Thoracic aorta (tissue), 2 donors: ENCODE measurements around the gene DYSF. TPM values are rescaled to one million over a fixed set of nuclear protein-coding genes. Genes with fewer than 3 reads are reported as not detected.

ENCODE experiments used
- ATAC-seq: fragments of 150-250 bp; one replicate; pipeline ENCODE4 v1.8.0; 2017; ENCODE audit warnings: low read depth; ENCODE audit not compliant: insufficient number of reproducible peaks, low FRiP score
- DNase-seq: peaks from one replicate; pipeline ENCODE4 v3.0.0-alpha.2; 2020; ENCODE audit warnings: low spot score
- H3K27ac ChIP-seq, 2 donors: fragments of 200-600 bp; sonication (generic); 1 replicate in 1 of 2; 2 replicates in 1 of 2; pipeline ENCODE4 v1.5.1; 2016; ENCODE audit warnings: mild to moderate bottlenecking in 2 of 2, moderate library complexity in 2 of 2
- H3K27me3 ChIP-seq: fragments of 200-600 bp; sonication (generic); replicated peaks from 2 replicates; pipeline ENCODE4 v1.6.0; 2016; ENCODE audit warnings: mild to moderate bottlenecking; ENCODE audit not compliant: insufficient read depth
- H3K36me3 ChIP-seq: fragments of 200-600 bp; sonication (generic); one replicate; pipeline ENCODE4 v1.5.1; 2016
- H3K4me1 ChIP-seq, 2 donors: fragments of 200-600 bp; sonication (generic); 1 replicate in 1 of 2; 2 replicates in 1 of 2; pipeline versions ENCODE4 v1.5.1 to v1.6.0; 2016; ENCODE audit warnings: low read depth in 2 of 2, mild to moderate bottlenecking in 1 of 2; ENCODE audit not compliant: control insufficient read depth in 1 of 2
- H3K4me3 ChIP-seq: fragments of 200-600 bp; sonication (generic); 2 replicates; pipeline ENCODE4 v1.5.1; 2016; ENCODE audit warnings: mild to moderate bottlenecking
- H3K9me3 ChIP-seq: fragments of 200-600 bp; sonication (generic); 2 replicates; pipeline ENCODE4 v1.5.1; 2016
- total RNA-seq, 2 donors: library from RNA; depleted of rRNA; stranded (reverse); fragments of >200 nt; gene quantifications; one replicate each; pipeline versions ENCODE4 v1.1.0 to v1.2.3, GENCODE V29; 2016
- TF ChIP-seq, protein P1 (sequence below): fragments of 200-600 bp; sonication (generic); IDR thresholded peaks from one replicate; pipeline ENCODE4 v1.5.1; 2019; ENCODE audit warnings: antibody characterized with exemption

The DYSF gene
- total RNA-seq, 2 donors from 2014 or later = 13.0 to 15.2 TPM

GRCh38 chr2:71715951-71716696 is 262.8 kb downstream of the DYSF start:
- ATAC-seq = no peak
- no peaks in the 10 kb centered on the region for H3K36me3 ChIP-seq
- no peaks in the 10 kb centered on the region for H3K9me3 ChIP-seq
- no peak for DNase-seq
- H3K4me3 ChIP-seq = no peak overlapping the region
- TF ChIP-seq, protein P1, sequence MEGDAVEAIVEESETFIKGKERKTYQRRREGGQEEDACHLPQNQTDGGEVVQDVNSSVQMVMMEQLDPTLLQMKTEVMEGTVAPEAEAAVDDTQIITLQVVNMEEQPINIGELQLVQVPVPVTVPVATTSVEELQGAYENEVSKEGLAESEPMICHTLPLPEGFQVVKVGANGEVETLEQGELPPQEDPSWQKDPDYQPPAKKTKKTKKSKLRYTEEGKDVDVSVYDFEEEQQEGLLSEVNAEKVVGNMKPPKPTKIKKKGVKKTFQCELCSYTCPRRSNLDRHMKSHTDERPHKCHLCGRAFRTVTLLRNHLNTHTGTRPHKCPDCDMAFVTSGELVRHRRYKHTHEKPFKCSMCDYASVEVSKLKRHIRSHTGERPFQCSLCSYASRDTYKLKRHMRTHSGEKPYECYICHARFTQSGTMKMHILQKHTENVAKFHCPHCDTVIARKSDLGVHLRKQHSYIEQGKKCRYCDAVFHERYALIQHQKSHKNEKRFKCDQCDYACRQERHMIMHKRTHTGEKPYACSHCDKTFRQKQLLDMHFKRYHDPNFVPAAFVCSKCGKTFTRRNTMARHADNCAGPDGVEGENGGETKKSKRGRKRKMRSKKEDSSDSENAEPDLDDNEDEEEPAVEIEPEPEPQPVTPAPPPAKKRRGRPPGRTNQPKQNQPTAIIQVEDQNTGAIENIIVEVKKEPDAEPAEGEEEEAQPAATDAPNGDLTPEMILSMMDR = no peak
- no peaks in the 10 kb centered on the region for H3K27me3 ChIP-seq
- peaks cover 65 to 90% of the 10 kb centered on the region in 2 donors for H3K4me1 ChIP-seq
- H3K27ac ChIP-seq = peak overlapping the region; percentile 68 to 79

GRCh38 chr2:71716697-71717624 is 263.6 kb downstream of the DYSF start:
- peaks cover 66 to 92% of the 10 kb centered on the region in 2 donors for H3K4me1 ChIP-seq
- peak overlapping the region; percentile 81 to 87 for H3K27ac ChIP-seq
- H3K27me3 ChIP-seq = no peaks in the 10 kb centered on the region
- H3K36me3 ChIP-seq = no peaks in the 10 kb centered on the region
- no peaks in the 10 kb centered on the region for H3K9me3 ChIP-seq
- peak; percentile 81 for ATAC-seq
- TF ChIP-seq, protein P1 = no peak
- H3K4me3 ChIP-seq = no peak overlapping the region
- DNase-seq = peak; percentile 94

DNA sequence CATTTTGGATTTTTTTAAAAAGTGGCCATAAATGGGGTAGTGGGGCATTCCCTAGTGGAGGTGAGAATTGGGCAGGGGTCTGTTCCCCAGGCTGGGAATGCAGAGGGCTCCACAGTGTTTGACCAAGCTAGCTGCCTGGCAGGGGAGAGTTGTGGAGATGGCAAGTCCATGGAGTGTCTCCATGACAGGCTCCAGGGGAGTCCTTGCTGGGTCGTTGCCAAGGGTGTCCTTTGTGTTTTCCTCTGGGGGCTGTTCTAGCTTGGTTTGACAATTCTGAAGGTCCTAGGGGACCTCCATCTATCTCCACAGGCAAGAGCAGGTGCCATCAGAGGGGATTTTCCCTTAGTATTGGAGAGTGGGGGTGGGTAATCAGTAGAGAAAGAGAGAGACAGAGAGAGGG is 265.3 kb downstream of the DYSF start:
- ATAC-seq = no peak
- Histone ChIP-seq H3K27ac (peak overlapping the region; percentile 81 to 87), H3K4me1 (peaks cover 63 to 91% of the 10 kb centered on the region in 2 donors), H3K36me3 (no peaks in the 10 kb centered on the region), H3K27me3 (no peaks in the 10 kb centered on the region), H3K4me3 (no peak overlapping the region), H3K9me3 (no peaks in the 10 kb centered on the region)
- DNase-seq = no peak
- TF ChIP-seq, protein P1 = no peak

GRCh38 chr2:71719520-71720282 is 266.3 kb downstream of the DYSF start:
- DNase-seq (no peak), ATAC-seq (no peak)
- Histone ChIP-seq H3K9me3 (no peaks in the 10 kb centered on the region), H3K4me3 (no peak overlapping the region), H3K4me1 (peaks cover 56 to 81% of the 10 kb centered on the region in 2 donors), H3K27ac (peak overlapping the region; percentile 81 to 87), H3K27me3 (no peaks in the 10 kb centered on the region), H3K36me3 (no peaks in the 10 kb centered on the region)
- TF ChIP-seq, protein P1 = no peak

GRCh38 chr2:71720283-71720560 is 266.9 kb downstream of the DYSF start:
- no peak for ATAC-seq
- Histone ChIP-seq H3K4me3 (no peak overlapping the region), H3K36me3 (no peaks in the 10 kb centered on the region), H3K9me3 (no peaks in the 10 kb centered on the region), H3K27ac (peak overlapping the region; percentile 81 to 87), H3K27me3 (no peaks in the 10 kb centered on the region), H3K4me1 (peaks cover 56 to 77% of the 10 kb centered on the region in 2 donors)
- TF ChIP-seq, protein P1 = no peak
- DNase-seq = no peak
